ENCODE data around the gene DOCK1.

DOCK1 gene

GRCh38 chr10:127441350-127442219, 536.4 kb downstream of the DOCK1 start:
- DNase-seq (ENCODE audit: insufficient read length, low spot score) = no peak
- no peak for TF ChIP-seq POLR2A (IDR thresholded peaks at IDR 0.05; ENCODE audit: low read depth, low read length)
- FAIRE-seq = no peak

GRCh38 chr10:127442220-127442525, 536.9 kb downstream of the DOCK1 start:
- TF ChIP-seq POLR2A (IDR thresholded peaks at IDR 0.05; ENCODE audit: low read depth, low read length) = no peak
- DNase-seq (ENCODE audit: insufficient read length, low spot score) (no peak), FAIRE-seq (no peak)

- no peak for TF ChIP-seq POLR2A (IDR thresholded peaks at IDR 0.05; ENCODE audit: low read depth, low read length)
- DNase-seq (ENCODE audit: insufficient read length, low spot score) (no peak), FAIRE-seq (no peak)
Observed at GRCh38 chr10:127444155-127444554, 538.9 kb downstream of the DOCK1 start.

- TF ChIP-seq POLR2A (IDR thresholded peaks at IDR 0.05; ENCODE audit: low read depth, low read length) = no peak
- FAIRE-seq = no peak
- no peak for DNase-seq (ENCODE audit: insufficient read length, low spot score)
Observed at GRCh38 chr10:127447197-127447596, 542.0 kb downstream of the DOCK1 start.

- DNase-seq (ENCODE audit: insufficient read length, low spot score) = no peak
- no peak for FAIRE-seq
- no peak for TF ChIP-seq POLR2A (IDR thresholded peaks at IDR 0.05; ENCODE audit: low read depth, low read length)
Observed at GRCh38 chr10:127449490-127449889, 544.3 kb downstream of the DOCK1 start.

GRCh38 chr10:127450644-127451043, 545.4 kb downstream of the DOCK1 start:
- no peak for FAIRE-seq
- no peak for DNase-seq (ENCODE audit: insufficient read length, low spot score)
- no peak for TF ChIP-seq POLR2A (IDR thresholded peaks at IDR 0.05; ENCODE audit: low read depth, low read length)

- no peak for FAIRE-seq
- TF ChIP-seq POLR2A (IDR thresholded peaks at IDR 0.05; ENCODE audit: low read depth, low read length) = no peak
- DNase-seq (ENCODE audit: insufficient read length, low spot score) = no peak
Observed at GRCh38 chr10:127451628-127452027, 546.4 kb downstream of the DOCK1 start.

- FAIRE-seq (no peak), DNase-seq (ENCODE audit: insufficient read length, low spot score) (no peak)
- TF ChIP-seq POLR2A (IDR thresholded peaks at IDR 0.05; ENCODE audit: low read depth, low read length) = no peak
Observed at GRCh38 chr10:127452568-127452967, 547.3 kb downstream of the DOCK1 start.

GRCh38 chr10:127453706-127454105, 548.5 kb downstream of the DOCK1 start:
- FAIRE-seq = no peak
- DNase-seq (ENCODE audit: insufficient read length, low spot score) = no peak
- no peak for TF ChIP-seq POLR2A (IDR thresholded peaks at IDR 0.05; ENCODE audit: low read depth, low read length)

- no peak for FAIRE-seq
- no peak for TF ChIP-seq POLR2A (IDR thresholded peaks at IDR 0.05; ENCODE audit: low read depth, low read length)
- no peak for DNase-seq (ENCODE audit: insufficient read length, low spot score)
Observed at GRCh38 chr10:127456122-127456521, 550.9 kb downstream of the DOCK1 start.

- FAIRE-seq = no peak
- DNase-seq (ENCODE audit: insufficient read length, low spot score) = no peak
- no peak for TF ChIP-seq POLR2A (IDR thresholded peaks at IDR 0.05; ENCODE audit: low read depth, low read length)
Observed at GRCh38 chr10:127458016-127458810, 553.0 kb downstream of the DOCK1 start.

GRCh38 chr10:127458829-127459228, 553.6 kb downstream of the DOCK1 start:
- TF ChIP-seq POLR2A (IDR thresholded peaks at IDR 0.05; ENCODE audit: low read depth, low read length) = no peak
- no peak for FAIRE-seq
- no peak for DNase-seq (ENCODE audit: insufficient read length, low spot score)

- TF ChIP-seq POLR2A (IDR thresholded peaks at IDR 0.05; ENCODE audit: low read depth, low read length) = no peak
- DNase-seq (ENCODE audit: insufficient read length, low spot score) = peak; percentile 9
- no peak for FAIRE-seq
Observed at GRCh38 chr10:127459918-127460317, 554.7 kb downstream of the DOCK1 start.

- FAIRE-seq (no peak), DNase-seq (ENCODE audit: insufficient read length, low spot score) (no peak)
- TF ChIP-seq POLR2A (IDR thresholded peaks at IDR 0.05; ENCODE audit: low read depth, low read length) = no peak
Observed at GRCh38 chr10:127462643-127463295, 557.5 kb downstream of the DOCK1 start.

Data from H54 (cell line).